Measurements from ENCODE around the gene CRMP1.

GRCh38 chr4:5801696-5802095, 91.2 kb downstream of the CRMP1 start:
- TF ChIP-seq CTCF (IDR thresholded peaks at IDR 0.05; ENCODE audit: low read depth, low read length) (no peak), POLR2A (IDR thresholded peaks at IDR 0.05; ENCODE audit: extremely low read depth, insufficient read length) (no peak), MAX (IDR thresholded peaks at IDR 0.05; ENCODE audit: low read depth, low read length) (no peak)
